Fibroblast of pulmonary artery (primary cell): ENCODE measurements around the gene RGS12.

Experiments
- DNase-seq: peaks from one replicate; pipeline ENCODE4 v3.0.0-alpha.2; 2010; ENCODE audit warnings: low read depth
- H3K4me3 ChIP-seq: replicated peaks from 2 replicates; pipeline ENCODE4 v1.5.1; 2011; ENCODE audit warnings: low read depth, mild to moderate bottlenecking, control low read depth, low read length, moderate library complexity
- TF ChIP-seq, protein P1 (sequence below): IDR thresholded peaks from 2 replicates; pipeline ENCODE4 v1.5.1; 2011; ENCODE audit warnings: mild to moderate bottlenecking, control low read depth, low read length, inconsistent platforms; ENCODE audit errors: missing control alignments

Gene RGS12

DNA sequence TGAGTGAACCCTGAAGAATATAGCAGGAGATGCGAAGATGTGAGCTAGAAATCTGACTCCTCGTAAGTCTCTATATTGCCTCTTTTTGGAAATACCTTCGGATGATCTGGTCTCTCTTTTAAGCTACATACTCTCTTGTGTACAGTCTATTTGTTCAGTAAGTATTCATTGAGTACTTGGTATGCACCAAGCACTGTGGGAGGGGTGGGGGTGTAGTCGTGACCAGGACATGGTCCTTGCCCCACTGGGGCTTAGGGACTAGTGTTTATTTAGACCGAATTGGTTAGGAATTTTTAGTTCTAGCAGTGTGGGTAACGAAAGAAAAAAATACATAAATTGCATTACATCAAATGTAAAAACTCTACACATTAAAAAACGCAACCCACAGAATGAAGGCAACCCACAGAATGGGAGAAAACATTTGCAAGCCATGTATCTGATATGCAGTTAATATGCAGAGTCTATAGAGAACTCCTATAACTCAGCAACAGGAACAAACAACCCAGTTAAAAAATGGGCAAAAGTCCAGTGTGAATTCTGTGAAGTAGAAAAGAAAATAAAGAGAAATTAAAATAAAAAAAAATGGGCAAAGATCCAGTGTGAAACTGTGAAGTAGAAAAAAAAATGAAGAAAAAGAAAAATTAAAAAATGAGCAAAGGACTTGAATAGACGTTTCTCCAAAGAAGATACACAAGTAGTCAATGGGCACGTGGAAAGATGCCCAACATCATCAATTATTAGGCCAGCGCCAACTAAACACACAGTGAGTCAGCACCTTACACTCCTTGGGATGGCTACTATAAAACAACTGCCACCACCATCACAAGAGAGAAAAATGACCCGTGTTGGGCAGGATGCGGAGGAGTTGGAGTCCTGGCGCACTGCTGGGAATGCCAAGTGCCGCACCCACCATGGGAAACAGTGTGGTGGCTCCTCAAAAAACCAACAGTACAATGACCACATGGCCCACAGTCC, 43.8 kb downstream of the RGS12 start:
- H3K4me3 ChIP-seq, result no peak overlapping the region
- TF ChIP-seq, protein P1, sequence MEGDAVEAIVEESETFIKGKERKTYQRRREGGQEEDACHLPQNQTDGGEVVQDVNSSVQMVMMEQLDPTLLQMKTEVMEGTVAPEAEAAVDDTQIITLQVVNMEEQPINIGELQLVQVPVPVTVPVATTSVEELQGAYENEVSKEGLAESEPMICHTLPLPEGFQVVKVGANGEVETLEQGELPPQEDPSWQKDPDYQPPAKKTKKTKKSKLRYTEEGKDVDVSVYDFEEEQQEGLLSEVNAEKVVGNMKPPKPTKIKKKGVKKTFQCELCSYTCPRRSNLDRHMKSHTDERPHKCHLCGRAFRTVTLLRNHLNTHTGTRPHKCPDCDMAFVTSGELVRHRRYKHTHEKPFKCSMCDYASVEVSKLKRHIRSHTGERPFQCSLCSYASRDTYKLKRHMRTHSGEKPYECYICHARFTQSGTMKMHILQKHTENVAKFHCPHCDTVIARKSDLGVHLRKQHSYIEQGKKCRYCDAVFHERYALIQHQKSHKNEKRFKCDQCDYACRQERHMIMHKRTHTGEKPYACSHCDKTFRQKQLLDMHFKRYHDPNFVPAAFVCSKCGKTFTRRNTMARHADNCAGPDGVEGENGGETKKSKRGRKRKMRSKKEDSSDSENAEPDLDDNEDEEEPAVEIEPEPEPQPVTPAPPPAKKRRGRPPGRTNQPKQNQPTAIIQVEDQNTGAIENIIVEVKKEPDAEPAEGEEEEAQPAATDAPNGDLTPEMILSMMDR, result no peak
- DNase-seq, result no peak

- no peak overlapping the region for H3K4me3 ChIP-seq
- DNase-seq, result no peak
- TF ChIP-seq, protein P1, result no peak
Measured at GRCh38 chr4:3337357-3337732, 44.5 kb downstream of the RGS12 start.

- no peak overlapping the region for H3K4me3 ChIP-seq
- no peak for DNase-seq
- TF ChIP-seq, protein P1, result no peak
Measured at GRCh38 chr4:3337811-3338210, 45.0 kb downstream of the RGS12 start.

GRCh38 chr4:3338321-3338838, 45.6 kb downstream of the RGS12 start:
- H3K4me3 ChIP-seq, result no peak overlapping the region
- DNase-seq, result no peak
- TF ChIP-seq, protein P1, result no peak

DNA sequence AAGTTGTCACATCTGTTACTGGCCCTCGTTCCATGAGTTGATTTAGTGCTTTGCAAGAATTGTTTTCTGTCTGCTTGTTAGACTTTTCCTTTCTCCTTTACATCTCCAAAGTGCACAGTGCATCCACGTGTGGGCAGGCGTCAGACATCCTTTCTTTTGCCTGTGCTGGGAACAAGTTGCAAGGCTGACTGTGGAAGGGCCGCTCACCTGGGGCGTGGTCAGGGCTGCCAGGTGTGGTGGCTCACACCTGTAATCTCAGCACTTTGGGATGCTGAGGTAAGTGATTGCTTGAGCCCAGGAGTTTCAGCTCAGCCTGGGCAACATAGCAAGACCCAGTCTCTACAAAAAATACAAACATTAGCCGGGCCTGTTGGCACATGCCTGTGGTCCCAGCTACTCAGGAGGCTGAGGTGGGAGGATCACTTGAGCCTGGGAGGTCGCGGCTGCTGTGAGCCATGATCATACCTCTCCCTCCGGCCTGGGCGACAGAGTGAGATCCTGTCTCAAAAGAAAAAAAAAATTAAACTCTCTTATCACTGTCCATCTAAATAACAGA, 46.2 kb downstream of the RGS12 start:
- H3K4me3 ChIP-seq, result no peak overlapping the region
- no peak for DNase-seq
- TF ChIP-seq, protein P1, result no peak

DNA sequence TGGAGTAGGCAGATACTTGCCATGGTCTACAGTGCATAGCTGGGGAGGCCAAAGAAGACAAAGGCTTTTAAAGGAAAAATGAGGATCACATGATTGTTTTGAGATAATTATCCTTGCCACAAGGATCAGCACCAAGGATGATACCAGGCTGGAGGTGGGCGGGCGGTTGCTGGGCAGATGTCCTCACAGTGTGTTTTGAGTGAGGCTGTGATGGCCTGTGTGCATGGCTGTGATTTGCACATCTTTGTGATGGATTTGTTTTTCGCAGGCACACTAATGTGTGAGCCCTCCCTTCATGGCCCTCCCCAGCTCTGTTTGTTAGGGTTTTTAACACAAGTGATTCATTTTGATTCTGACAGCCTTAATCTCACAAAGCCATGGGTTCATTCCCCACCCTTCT, 46.8 kb downstream of the RGS12 start:
- DNase-seq, result no peak
- no peak overlapping the region for H3K4me3 ChIP-seq
- TF ChIP-seq, protein P1, result no peak
